ENCODE results near the gene TYK2.
"Not testable (repeated sequence)": the region's sequence is repeated elsewhere in the genome, so short reads cannot be mapped to it uniquely, and the experiment has no call there.

Gene TYK2

GRCh38 chr19:10372690-10373089 lies 7.7 kb downstream of the TYK2 start:
- DNase-seq (ENCODE audit: low read depth): no peak

GRCh38 chr19:10368101-10368803 lies 12.1 kb downstream of the TYK2 start:
- no peak for DNase-seq (ENCODE audit: low read depth)

- not testable (repeated sequence) for DNase-seq (ENCODE audit: low read depth)
Measured at GRCh38 chr19:10366950-10367512, 13.3 kb downstream of the TYK2 start.

- DNase-seq (ENCODE audit: low read depth): no peak
Measured at GRCh38 chr19:10365518-10365917, 14.9 kb downstream of the TYK2 start.

- DNase-seq (ENCODE audit: low read depth): no peak
Measured at GRCh38 chr19:10364644-10365043, 15.7 kb downstream of the TYK2 start.

- no peak for DNase-seq (ENCODE audit: low read depth)
Measured at GRCh38 chr19:10363789-10364281, 16.5 kb downstream of the TYK2 start.

GRCh38 chr19:10362259-10362658 lies 18.1 kb downstream of the TYK2 start:
- DNase-seq (ENCODE audit: low read depth): no peak

GRCh38 chr19:10361569-10362011 lies 18.8 kb downstream of the TYK2 start:
- no peak for DNase-seq (ENCODE audit: low read depth)

GRCh38 chr19:10356431-10356830 lies 23.9 kb downstream of the TYK2 start:
- DNase-seq (ENCODE audit: low read depth): no peak

GRCh38 chr19:10353793-10354391 lies 26.5 kb downstream of the TYK2 start:
- no peak for DNase-seq (ENCODE audit: low read depth)

GRCh38 chr19:10352764-10353671 lies 27.4 kb downstream of the TYK2 start:
- DNase-seq (ENCODE audit: low read depth): no peak

- no peak for DNase-seq (ENCODE audit: low read depth)
Measured at GRCh38 chr19:10346509-10346908, 33.9 kb downstream of the TYK2 start.

GRCh38 chr19:10344780-10345179 lies 35.6 kb downstream of the TYK2 start:
- DNase-seq (ENCODE audit: low read depth): no peak

GRCh38 chr19:10343495-10343894 lies 36.9 kb downstream of the TYK2 start:
- DNase-seq (ENCODE audit: low read depth): no peak

GRCh38 chr19:10339977-10340376 lies 40.4 kb downstream of the TYK2 start:
- no peak for DNase-seq (ENCODE audit: low read depth)

GRCh38 chr19:10339380-10339960 lies 40.9 kb downstream of the TYK2 start, which contains the start of gene ICAM3:
TSS of gene ICAM3 (minus strand) at chr19:10339624. CDS start at chr19:10339614, 10 bp downstream.
- DNase-seq (ENCODE audit: low read depth): no peak

GRCh38 chr19:10338940-10339339 lies 41.4 kb downstream of the TYK2 start:
- no peak for DNase-seq (ENCODE audit: low read depth)

GRCh38 chr19:10336725-10337124 lies 43.6 kb downstream of the TYK2 start:
- DNase-seq (ENCODE audit: low read depth): not testable (repeated sequence)

- no peak for DNase-seq (ENCODE audit: low read depth)
Measured at GRCh38 chr19:10335352-10335985, 44.9 kb downstream of the TYK2 start.

GRCh38 chr19:10334588-10335351 lies 45.6 kb downstream of the TYK2 start:
- peak; percentile 95 for DNase-seq (ENCODE audit: low read depth)
